ENCODE results near the gene LSM4.

Gene LSM4

DNA sequence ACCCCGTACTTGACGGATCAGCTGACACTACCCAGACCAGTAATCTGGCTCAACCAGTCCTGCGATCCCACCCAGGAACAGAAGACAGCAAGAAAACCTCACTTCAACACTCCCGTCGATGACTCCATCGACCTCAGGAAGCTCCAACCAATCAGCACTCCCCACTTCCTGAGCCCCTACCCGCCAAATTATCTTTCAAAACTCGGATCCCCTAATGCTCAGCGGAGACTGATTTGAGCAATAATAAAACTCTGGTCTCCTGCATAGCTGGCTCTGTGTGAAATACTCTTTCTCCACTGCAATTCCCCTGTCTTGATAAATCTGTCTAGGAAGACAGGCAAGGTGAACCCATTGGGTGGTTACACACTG lies 1.2 kb downstream of the LSM4 start:
- peaks cover 20% of the 10 kb centered on the region for H3K4me1 ChIP-seq (ENCODE audit: insufficient read depth, insufficient read length)

DNA sequence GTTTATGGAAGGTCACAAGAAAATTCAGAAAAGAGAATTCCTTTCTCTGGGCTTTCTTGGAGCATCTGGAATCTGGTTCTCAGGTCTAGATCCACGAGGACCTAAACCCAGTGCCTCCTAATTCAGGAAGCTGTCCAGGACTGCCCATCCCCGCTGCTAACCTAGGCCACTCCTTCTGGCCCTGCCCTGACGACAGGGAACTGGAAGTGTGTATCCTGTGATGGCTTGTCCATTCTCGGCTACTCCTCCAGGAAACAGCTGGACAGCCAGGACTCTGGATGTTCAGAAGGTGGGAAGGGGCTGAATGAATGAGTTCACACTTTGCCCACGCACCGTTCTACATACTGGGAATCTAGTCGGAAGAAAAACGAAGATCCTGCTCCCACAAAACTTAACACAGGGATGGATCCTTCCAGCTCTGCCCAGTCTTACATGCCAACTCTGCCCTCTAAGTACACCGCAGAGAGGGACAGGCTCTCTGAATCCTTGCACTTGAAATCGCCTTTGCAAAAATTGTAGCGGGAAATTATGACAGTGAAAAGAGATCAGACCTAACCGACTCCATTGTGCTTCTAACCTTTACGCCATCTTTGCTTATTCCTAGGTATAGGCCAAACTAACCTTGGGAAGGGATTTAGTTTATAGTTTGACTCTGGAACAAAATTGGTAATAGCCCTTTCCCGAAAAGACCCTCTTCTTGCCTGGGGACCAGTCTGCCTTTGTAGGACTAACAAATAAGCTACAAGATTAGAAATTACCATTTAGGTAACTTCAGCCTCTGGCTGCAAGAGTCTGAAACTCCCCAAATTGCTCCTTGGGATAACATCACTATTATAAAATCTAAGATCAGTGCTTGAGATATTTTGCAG lies 1.8 kb downstream of the LSM4 start:
- H3K27me3 ChIP-seq (ENCODE audit: insufficient read depth, insufficient read length), result no peaks in the 10 kb centered on the region
- peak overlapping the region; percentile 100 for H3K9ac ChIP-seq (ENCODE audit: insufficient read length, low read depth)
- TF ChIP-seq SUZ12 (IDR thresholded peaks at IDR 0.05; ENCODE audit: extremely low read depth, insufficient read depth, insufficient read length), result no peak
- no peak for TF ChIP-seq ZNF274 (IDR thresholded peaks at IDR 0.05; ENCODE audit: low read depth, low read length)
- TF ChIP-seq YY1 (IDR thresholded peaks at IDR 0.05; ENCODE audit: insufficient read depth, insufficient read length), result no peak
- DNase-seq (ENCODE audit: low read depth, low spot score), result no peak
- peaks cover 31% of the 10 kb centered on the region for H3K36me3 ChIP-seq (ENCODE audit: insufficient read depth, insufficient read length, low read length)
- H3K4me3 ChIP-seq (ENCODE audit: insufficient read length, low read depth), result peak overlapping the region; percentile 98
- peaks cover 20% of the 10 kb centered on the region for H3K4me1 ChIP-seq (ENCODE audit: insufficient read depth, insufficient read length)
- H3K9me3 ChIP-seq (ENCODE audit: insufficient read depth, low read length), result no peaks in the 10 kb centered on the region

More for the DNA sequence above, 1.2 kb downstream of the LSM4 start:
- H3K36me3 ChIP-seq (ENCODE audit: insufficient read depth, insufficient read length, low read length), result peaks cover 30% of the 10 kb centered on the region
- peak overlapping the region; percentile 100 for H3K9ac ChIP-seq (ENCODE audit: insufficient read length, low read depth)
- H3K4me3 ChIP-seq (ENCODE audit: insufficient read length, low read depth), result peak overlapping the region; percentile 98
- DNase-seq (ENCODE audit: low read depth, low spot score), result no peak
- H3K9me3 ChIP-seq (ENCODE audit: insufficient read depth, low read length), result no peaks in the 10 kb centered on the region
- H3K27me3 ChIP-seq (ENCODE audit: insufficient read depth, insufficient read length), result no peaks in the 10 kb centered on the region
- TF ChIP-seq ZNF274 (IDR thresholded peaks at IDR 0.05; ENCODE audit: low read depth, low read length), result no peak
- no peak for TF ChIP-seq YY1 (IDR thresholded peaks at IDR 0.05; ENCODE audit: insufficient read depth, insufficient read length)
- TF ChIP-seq SUZ12 (IDR thresholded peaks at IDR 0.05; ENCODE audit: extremely low read depth, insufficient read depth, insufficient read length), result no peak

DNA sequence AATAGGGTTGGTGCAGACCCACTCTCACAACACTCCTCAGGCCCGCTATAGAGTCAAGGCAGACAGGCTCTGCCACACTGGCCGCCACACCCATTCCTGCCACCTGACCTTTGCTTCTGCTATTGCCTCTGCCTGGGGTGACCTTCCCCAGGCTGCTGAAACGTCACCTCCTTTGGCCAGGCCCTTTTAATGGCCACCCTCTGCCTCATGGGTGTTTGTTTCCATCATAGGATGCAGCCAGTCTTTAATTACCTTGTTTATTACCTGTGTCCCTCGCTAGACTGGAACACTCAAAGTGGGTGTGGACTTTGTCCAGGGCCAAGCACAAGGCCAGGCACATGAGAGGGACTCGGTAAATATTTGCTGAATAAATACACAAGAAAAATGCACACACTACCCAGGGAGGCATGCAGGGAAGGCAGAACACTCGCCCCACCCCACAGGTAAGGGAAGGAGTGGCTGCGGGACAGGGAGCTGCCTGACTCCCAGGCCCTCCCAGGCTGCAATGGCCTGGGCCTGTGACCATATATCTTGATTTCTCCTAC lies 3.2 kb downstream of the LSM4 start:
- no peaks in the 10 kb centered on the region for H3K9me3 ChIP-seq (ENCODE audit: insufficient read depth, low read length)
- H3K27me3 ChIP-seq (ENCODE audit: insufficient read depth, insufficient read length), result no peaks in the 10 kb centered on the region
- H3K36me3 ChIP-seq (ENCODE audit: insufficient read depth, insufficient read length, low read length), result peaks cover 43% of the 10 kb centered on the region
- peak overlapping the region; percentile 11 for H3K9ac ChIP-seq (ENCODE audit: insufficient read length, low read depth)
- no peak for TF ChIP-seq ZNF274 (IDR thresholded peaks at IDR 0.05; ENCODE audit: low read depth, low read length)
- no peak overlapping the region for H3K4me3 ChIP-seq (ENCODE audit: insufficient read length, low read depth)
- no peak for DNase-seq (ENCODE audit: low read depth, low spot score)
- H3K4me1 ChIP-seq (ENCODE audit: insufficient read depth, insufficient read length), result peaks cover 20% of the 10 kb centered on the region

DNA sequence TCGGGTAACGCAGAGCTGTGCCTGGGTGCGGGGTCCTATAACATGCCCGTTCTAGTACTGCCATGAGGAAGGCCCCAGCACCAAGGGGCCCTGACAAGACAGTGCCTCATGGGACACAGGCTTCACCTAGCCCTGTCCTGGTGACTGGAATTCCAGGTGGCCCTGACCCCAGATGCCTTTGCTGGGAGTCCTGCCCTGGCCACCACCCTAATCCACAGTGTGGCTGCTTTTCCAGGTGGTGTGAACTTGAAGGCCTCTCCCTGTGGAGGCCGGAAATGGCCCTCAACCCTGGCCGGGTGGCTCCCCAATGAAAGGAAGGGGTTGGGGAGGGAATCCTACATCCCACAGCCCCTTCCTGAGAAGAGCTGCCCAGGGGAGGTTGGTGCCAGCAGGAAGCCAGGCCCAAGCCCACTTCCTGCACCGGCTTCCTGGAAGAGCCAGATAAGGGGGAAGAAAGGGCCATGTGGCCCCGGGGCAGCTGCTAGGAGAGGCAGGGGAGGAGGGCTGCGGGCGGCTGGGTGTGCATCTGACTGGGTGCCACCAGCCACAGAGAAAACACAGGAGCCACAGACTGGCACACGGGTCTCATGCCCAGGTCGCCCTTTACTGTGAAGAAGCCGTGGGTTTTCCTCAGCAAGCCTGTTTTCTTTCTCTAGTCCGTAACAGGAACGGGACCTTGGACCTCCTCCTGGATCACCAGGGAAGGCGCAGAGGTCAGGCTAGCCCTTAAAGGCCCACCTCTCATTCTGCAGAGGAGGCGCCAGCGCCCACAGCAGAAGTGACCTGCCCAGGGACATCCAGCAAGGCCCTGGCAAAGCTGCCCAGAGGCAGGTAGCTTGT lies 4.7 kb downstream of the LSM4 start:
- H3K9me3 ChIP-seq (ENCODE audit: insufficient read depth, low read length), result no peaks in the 10 kb centered on the region
- H3K36me3 ChIP-seq (ENCODE audit: insufficient read depth, insufficient read length, low read length), result peaks cover 57% of the 10 kb centered on the region
- TF ChIP-seq ZNF274 (IDR thresholded peaks at IDR 0.05; ENCODE audit: low read depth, low read length) (no peak), SUZ12 (IDR thresholded peaks at IDR 0.05; ENCODE audit: extremely low read depth, insufficient read depth, insufficient read length) (no peak), YY1 (IDR thresholded peaks at IDR 0.05; ENCODE audit: insufficient read depth, insufficient read length) (no peak)
- no peak overlapping the region for H3K4me3 ChIP-seq (ENCODE audit: insufficient read length, low read depth)
- no peaks in the 10 kb centered on the region for H3K27me3 ChIP-seq (ENCODE audit: insufficient read depth, insufficient read length)
- no peak for DNase-seq (ENCODE audit: low read depth, low spot score)
- peaks cover 16% of the 10 kb centered on the region for H3K4me1 ChIP-seq (ENCODE audit: insufficient read depth, insufficient read length)
- H3K9ac ChIP-seq (ENCODE audit: insufficient read length, low read depth), result peak overlapping the region; percentile 9

DNA sequence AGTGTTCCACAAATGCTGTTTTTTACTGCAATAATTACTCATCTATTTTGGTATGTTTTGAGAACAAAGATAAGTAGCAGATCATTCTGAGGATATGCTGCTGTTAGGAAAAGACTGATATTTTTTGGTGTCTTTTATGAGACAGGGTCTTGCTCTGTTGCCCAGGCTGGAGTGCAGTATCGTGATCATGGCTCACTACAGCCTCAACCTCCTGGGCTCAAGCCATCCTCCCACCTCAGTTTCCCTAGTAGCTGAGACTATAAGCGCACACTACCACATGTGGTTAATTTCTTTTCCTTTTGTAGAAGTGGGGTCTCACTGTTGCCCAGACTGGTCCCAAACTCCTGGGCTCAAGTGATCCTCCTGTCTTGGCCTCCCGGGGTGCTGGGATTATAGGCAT lies 9.5 kb downstream of the LSM4 start:
- DNase-seq (ENCODE audit: low read depth, low spot score), result no peak
- H3K9ac ChIP-seq (ENCODE audit: insufficient read length, low read depth), result no peak overlapping the region
- peaks cover 80% of the 10 kb centered on the region for H3K36me3 ChIP-seq (ENCODE audit: insufficient read depth, insufficient read length, low read length)
- TF ChIP-seq YY1 (IDR thresholded peaks at IDR 0.05; ENCODE audit: insufficient read depth, insufficient read length) (no peak), ZNF274 (IDR thresholded peaks at IDR 0.05; ENCODE audit: low read depth, low read length) (no peak), SUZ12 (IDR thresholded peaks at IDR 0.05; ENCODE audit: extremely low read depth, insufficient read depth, insufficient read length) (no peak)
- H3K9me3 ChIP-seq (ENCODE audit: insufficient read depth, low read length), result no peaks in the 10 kb centered on the region
- peaks cover 16% of the 10 kb centered on the region for H3K4me1 ChIP-seq (ENCODE audit: insufficient read depth, insufficient read length)
- no peak overlapping the region for H3K4me3 ChIP-seq (ENCODE audit: insufficient read length, low read depth)
- no peaks in the 10 kb centered on the region for H3K27me3 ChIP-seq (ENCODE audit: insufficient read depth, insufficient read length)

DNA sequence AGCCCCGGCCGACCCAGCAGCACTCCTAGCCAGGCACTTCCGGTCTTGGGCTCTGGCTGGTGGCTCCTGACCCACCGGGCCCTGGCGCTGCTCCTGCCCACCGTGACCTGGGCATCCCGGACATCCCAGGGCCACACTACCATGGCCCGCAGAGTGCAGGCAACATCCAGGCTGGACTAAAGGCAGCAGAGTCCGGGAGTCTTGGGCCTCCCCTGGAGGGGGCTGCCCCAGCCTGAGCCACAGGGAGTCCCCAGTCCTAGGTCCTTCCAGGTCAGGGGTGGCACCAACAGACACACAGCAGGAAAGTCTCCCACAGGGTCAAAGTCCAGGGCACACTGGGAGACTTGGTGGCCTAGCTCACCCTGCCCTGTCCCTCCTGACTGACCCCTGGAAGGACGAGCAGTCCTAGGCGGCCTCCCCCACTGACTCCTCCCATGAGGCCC lies 10.8 kb downstream of the LSM4 start:
- Histone ChIP-seq H3K9ac (ENCODE audit: insufficient read length, low read depth) (no peak overlapping the region), H3K4me3 (ENCODE audit: insufficient read length, low read depth) (no peak overlapping the region), H3K9me3 (ENCODE audit: insufficient read depth, low read length) (no peaks in the 10 kb centered on the region), H3K4me1 (ENCODE audit: insufficient read depth, insufficient read length) (peaks cover 20% of the 10 kb centered on the region), H3K27me3 (ENCODE audit: insufficient read depth, insufficient read length) (no peaks in the 10 kb centered on the region), H3K36me3 (ENCODE audit: insufficient read depth, insufficient read length, low read length) (peaks cover 87% of the 10 kb centered on the region)
- DNase-seq (ENCODE audit: low read depth, low spot score), result no peak
- no peak for TF ChIP-seq ZNF274 (IDR thresholded peaks at IDR 0.05; ENCODE audit: low read depth, low read length)
- TF ChIP-seq YY1 (IDR thresholded peaks at IDR 0.05; ENCODE audit: insufficient read depth, insufficient read length), result no peak
- TF ChIP-seq SUZ12 (IDR thresholded peaks at IDR 0.05; ENCODE audit: extremely low read depth, insufficient read depth, insufficient read length), result no peak
